Testis (tissue), 3 donors: ENCODE measurements around the gene ZXDC. TPM values are rescaled to one million over a fixed set of nuclear protein-coding genes. Genes with fewer than 3 reads are reported as not detected.

Experiments
- DNase-seq: peaks from one replicate; pipeline ENCODE4 v3.0.0-alpha.2; 2019
- H3K27ac ChIP-seq, 2 donors: fragments of 200-600 bp; sonication (generic); one replicate each; pipeline ENCODE4 v1.5.1; 2019
- H3K27me3 ChIP-seq: fragments of 200-600 bp; sonication (generic); one replicate; pipeline ENCODE4 v1.5.1; 2019
- H3K36me3 ChIP-seq: fragments of 200-600 bp; sonication (generic); one replicate; pipeline ENCODE4 v1.5.1; 2017; ENCODE audit warnings: low read depth; ENCODE audit errors: missing control alignments
- H3K4me1 ChIP-seq: fragments of 200-600 bp; sonication (generic); one replicate; pipeline ENCODE4 v1.5.1; 2019
- H3K4me3 ChIP-seq, 2 donors: fragments of 200-600 bp; sonication (generic); one replicate each; pipeline ENCODE4 v1.5.1; 2017 to 2019
- H3K9me3 ChIP-seq: fragments of 200-600 bp; sonication (generic); one replicate; pipeline ENCODE4 v1.5.1; 2017
- POLR2A ChIP-seq: fragments of 450-650 bp; IDR thresholded peaks from one replicate; pipeline ENCODE4 v1.6.1; 2017; ENCODE audit warnings: antibody characterized with exemption, mild to moderate bottlenecking, moderate library complexity
- WGBS, 2 donors: methylation state at CpG; one replicate each; pipeline ENCODE4 v1.1.5; 2018; 5-methylcytosine and 5-hydroxymethylcytosine counted together
- intact Hi-C: fragments of 100-400 bp; cut with DNase I; formaldehyde crosslinking; loops from one replicate; pipeline ENCODE4 v1.15.1; 2023; ENCODE audit warnings: low total_unique reads
- polyA plus RNA-seq: library from polyadenylated mRNA; stranded (reverse); fragments of 350-450 nt; fragmentation: Illumina TruSeq; extraction: RNeasy Lipid Tissue Mini Kit (QIAGEN cat#74804); gene quantifications from one replicate; pipeline ENCODE4 v1.2.3, GENCODE V29; 2014; ENCODE audit warnings: low read depth, low replicate concordance; ENCODE audit not compliant: insufficient read depth
- total RNA-seq, 2 donors: library from RNA; depleted of rRNA; stranded (reverse); fragments of >200 nt; gene quantifications; one replicate each; pipeline ENCODE4 v1.2.3, GENCODE V29; 2016
- TF ChIP-seq, protein P1 (sequence below), 3 experiments: fragments of 450-650 bp in 2 of 3; fragments of 200-600 bp in 1 of 3; sonication (generic) in 1 of 3; IDR thresholded peaks; one replicate each; pipeline ENCODE4 v1.5.1; 2016 to 2019; ENCODE audit warnings: antibody characterized with exemption in 3 of 3, mild to moderate bottlenecking in 2 of 3, moderate library complexity in 1 of 3

ZXDC gene
- total and polyA plus RNA-seq, 3 donors from 2014 or later, result 25.6 to 80.3 (median 78.9) TPM

GRCh38 chr3:126394179-126394976 is 81.3 kb downstream of the ZXDC start, which contains the start of gene CFAP100:
Gene CFAP100 (plus strand): TSS chr3:126394909. CDS start chr3:126396001, 1,092 bp downstream.
- Histone ChIP-seq H3K36me3 (no peaks in the 10 kb centered on the region), H3K4me1 (no peaks in the 10 kb centered on the region), H3K4me3 (peak within 1 kb of the TSS; percentile 35 to 37), H3K27ac (no peak within 1 kb of the TSS), H3K27me3 (no peaks in the 10 kb centered on the region), H3K9me3 (no peaks in the 10 kb centered on the region)
- DNase-seq, result peak; percentile 65
- TF ChIP-seq POLR2A, result no peak
- TF ChIP-seq, protein P1, sequence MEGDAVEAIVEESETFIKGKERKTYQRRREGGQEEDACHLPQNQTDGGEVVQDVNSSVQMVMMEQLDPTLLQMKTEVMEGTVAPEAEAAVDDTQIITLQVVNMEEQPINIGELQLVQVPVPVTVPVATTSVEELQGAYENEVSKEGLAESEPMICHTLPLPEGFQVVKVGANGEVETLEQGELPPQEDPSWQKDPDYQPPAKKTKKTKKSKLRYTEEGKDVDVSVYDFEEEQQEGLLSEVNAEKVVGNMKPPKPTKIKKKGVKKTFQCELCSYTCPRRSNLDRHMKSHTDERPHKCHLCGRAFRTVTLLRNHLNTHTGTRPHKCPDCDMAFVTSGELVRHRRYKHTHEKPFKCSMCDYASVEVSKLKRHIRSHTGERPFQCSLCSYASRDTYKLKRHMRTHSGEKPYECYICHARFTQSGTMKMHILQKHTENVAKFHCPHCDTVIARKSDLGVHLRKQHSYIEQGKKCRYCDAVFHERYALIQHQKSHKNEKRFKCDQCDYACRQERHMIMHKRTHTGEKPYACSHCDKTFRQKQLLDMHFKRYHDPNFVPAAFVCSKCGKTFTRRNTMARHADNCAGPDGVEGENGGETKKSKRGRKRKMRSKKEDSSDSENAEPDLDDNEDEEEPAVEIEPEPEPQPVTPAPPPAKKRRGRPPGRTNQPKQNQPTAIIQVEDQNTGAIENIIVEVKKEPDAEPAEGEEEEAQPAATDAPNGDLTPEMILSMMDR (IDR thresholded peaks at IDR 0.05), result no peak
- intact Hi-C loops, result loop anchor here (10.0 kb wide), 2 partner anchors 130 to 260 kb away; no protein-coding TSS in a partner anchor
- WGBS, 2 donors, result 36 to 48% methylated on average over 11 to 34 of the region's 43 CpGs

- no peaks in the 10 kb centered on the region for H3K27me3 ChIP-seq
- H3K27ac ChIP-seq, result no peak overlapping the region
- H3K4me3 ChIP-seq, result no peak overlapping the region
- no peaks in the 10 kb centered on the region for H3K4me1 ChIP-seq
- no peaks in the 10 kb centered on the region for H3K36me3 ChIP-seq
- intact Hi-C loops, result loop anchor here (10.0 kb wide), 2 partner anchors 129 to 259 kb away; no protein-coding TSS in a partner anchor
- H3K9me3 ChIP-seq, result no peaks in the 10 kb centered on the region
- WGBS, 2 donors, result 87 to 88% methylated on average over 4 of the region's 4 CpGs
- TF ChIP-seq POLR2A, result no peak
- no peak for DNase-seq
These were observed 82.1 kb downstream of the ZXDC start for GRCh38 chr3:126393563-126393962.

- WGBS, 2 donors, result 80 to 85% methylated on average over 11 to 12 of the region's 12 CpGs
- Histone ChIP-seq H3K27me3 (no peaks in the 10 kb centered on the region), H3K36me3 (no peaks in the 10 kb centered on the region), H3K9me3 (no peaks in the 10 kb centered on the region), H3K4me3 (no peak overlapping the region), H3K4me1 (no peaks in the 10 kb centered on the region), H3K27ac (no peak overlapping the region)
- intact Hi-C loops, result loop anchor here (10.0 kb wide), 2 partner anchors 127 to 257 kb away; no protein-coding TSS in a partner anchor
- no peak for TF ChIP-seq POLR2A
- TF ChIP-seq, protein P1 (IDR thresholded peaks at IDR 0.05), result no peak
- no peak for DNase-seq
These were observed 83.4 kb downstream of the ZXDC start for GRCh38 chr3:126392246-126392645.

DNA sequence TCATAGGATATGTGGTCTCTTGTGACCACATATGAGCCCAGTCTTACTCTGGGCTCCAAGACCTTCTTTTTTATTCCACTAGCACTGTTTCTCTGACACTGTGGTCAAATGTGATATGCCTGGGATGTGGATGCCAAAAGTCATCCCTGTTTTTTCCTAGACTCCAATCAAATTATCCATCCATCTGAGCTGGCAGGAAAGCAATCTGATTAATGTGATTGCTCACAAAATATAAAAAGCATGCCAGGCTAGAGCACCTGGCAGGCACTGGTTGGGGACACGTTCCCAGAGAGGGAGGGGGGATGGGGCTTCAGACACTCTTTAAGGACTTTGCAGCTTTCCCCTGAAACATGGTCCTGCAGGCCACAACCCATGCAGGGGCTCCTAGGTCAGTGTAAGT is 84.1 kb downstream of the ZXDC start:
- Histone ChIP-seq H3K9me3 (no peaks in the 10 kb centered on the region), H3K4me3 (no peak overlapping the region), H3K27ac (no peak overlapping the region), H3K36me3 (no peaks in the 10 kb centered on the region), H3K4me1 (no peaks in the 10 kb centered on the region), H3K27me3 (no peaks in the 10 kb centered on the region)
- TF ChIP-seq, protein P1 (IDR thresholded peaks at IDR 0.05), result no peak
- no peak for TF ChIP-seq POLR2A
- DNase-seq, result no peak
- intact Hi-C loops, result loop anchor here (10.0 kb wide), 2 partner anchors 127 to 257 kb away; no protein-coding TSS in a partner anchor
- 43 to 100% methylated on average over 1 of the region's 1 CpG for WGBS, 2 donors

DNA sequence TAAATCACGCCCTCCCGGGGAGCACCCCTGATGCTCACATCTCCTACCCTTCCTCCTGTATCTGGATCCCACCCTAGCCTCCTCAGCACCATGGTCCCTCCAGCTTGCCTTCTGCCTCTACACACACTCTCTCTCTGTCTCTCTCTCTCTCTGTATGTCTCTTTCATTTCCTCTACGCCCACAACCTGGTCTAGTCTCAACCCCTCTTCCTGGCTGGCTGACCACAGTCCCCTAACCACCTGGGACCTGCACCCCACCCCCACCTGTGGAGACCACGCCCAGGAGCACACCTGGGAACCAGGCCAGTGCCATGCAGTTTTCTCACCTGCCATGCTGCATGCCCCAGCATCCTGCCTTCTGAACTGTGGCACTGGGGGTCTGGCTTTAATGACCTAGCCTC is 84.9 kb downstream of the ZXDC start:
- 67 to 79% methylated on average over 4 of the region's 4 CpGs for WGBS, 2 donors
- TF ChIP-seq POLR2A, result no peak
- TF ChIP-seq, protein P1 (IDR thresholded peaks at IDR 0.05), result no peak
- no peak overlapping the region for H3K27ac ChIP-seq
- no peaks in the 10 kb centered on the region for H3K27me3 ChIP-seq
- H3K4me3 ChIP-seq, result no peak overlapping the region
- DNase-seq, result no peak
- no peaks in the 10 kb centered on the region for H3K36me3 ChIP-seq
- H3K4me1 ChIP-seq, result no peaks in the 10 kb centered on the region
- no peaks in the 10 kb centered on the region for H3K9me3 ChIP-seq
- intact Hi-C loops, result loop anchor here (10.0 kb wide), 2 partner anchors 126 to 256 kb away; no protein-coding TSS in a partner anchor
